NCI-H1694 treated with DMSO at 0.1 percent for 48 hours (cell line): ENCODE measurements around the gene SDK1.
"Not testable (repeated sequence)": the region's sequence is repeated elsewhere in the genome, so short reads cannot be mapped to it uniquely, and the experiment has no call there.

ENCODE experiments used
- DNase-seq: peaks from one replicate; lab custom pipeline; 2025; lab: John Stamatoyannopoulos, UW

Gene SDK1

GRCh38 chr7:3538041-3538440 is 237.0 kb downstream of the SDK1 start:
- DNase-seq, result no peak

GRCh38 chr7:3540456-3541220 is 239.6 kb downstream of the SDK1 start:
- no peak for DNase-seq

- DNase-seq, result no peak
Measured at GRCh38 chr7:3544202-3544601, 243.2 kb downstream of the SDK1 start.

- DNase-seq, result no peak
Measured at GRCh38 chr7:3548815-3549214, 247.8 kb downstream of the SDK1 start.

- no peak for DNase-seq
Measured at GRCh38 chr7:3549601-3550000, 248.5 kb downstream of the SDK1 start.

- no peak for DNase-seq
Measured at GRCh38 chr7:3551536-3551935, 250.5 kb downstream of the SDK1 start.

- no peak for DNase-seq
Measured at GRCh38 chr7:3552499-3552898, 251.4 kb downstream of the SDK1 start.

- no peak for DNase-seq
Measured at GRCh38 chr7:3558400-3558799, 257.3 kb downstream of the SDK1 start.

- DNase-seq, result no peak
Measured at GRCh38 chr7:3559278-3559677, 258.2 kb downstream of the SDK1 start.

GRCh38 chr7:3560495-3560894 is 259.4 kb downstream of the SDK1 start:
- DNase-seq, result no peak

- no peak for DNase-seq
Measured at GRCh38 chr7:3561932-3562331, 260.9 kb downstream of the SDK1 start.

- DNase-seq, result no peak
Measured at GRCh38 chr7:3564231-3564630, 263.2 kb downstream of the SDK1 start.

- DNase-seq, result no peak
Measured at GRCh38 chr7:3568516-3568915, 267.5 kb downstream of the SDK1 start.

GRCh38 chr7:3569643-3570042 is 268.6 kb downstream of the SDK1 start:
- no peak for DNase-seq

- DNase-seq, result no peak
Measured at GRCh38 chr7:3573151-3573550, 272.1 kb downstream of the SDK1 start.

GRCh38 chr7:3574386-3574785 is 273.3 kb downstream of the SDK1 start:
- DNase-seq, result no peak

GRCh38 chr7:3575753-3576531 is 274.9 kb downstream of the SDK1 start:
- no peak for DNase-seq

- no peak for DNase-seq
Measured at GRCh38 chr7:3578399-3578798, 277.3 kb downstream of the SDK1 start.

GRCh38 chr7:3579638-3580219 is 278.7 kb downstream of the SDK1 start:
- DNase-seq, result no peak

GRCh38 chr7:3582145-3582544 is 281.1 kb downstream of the SDK1 start:
- not testable (repeated sequence) for DNase-seq

GRCh38 chr7:3585826-3586225 is 284.8 kb downstream of the SDK1 start:
- no peak for DNase-seq

GRCh38 chr7:3588341-3588740 is 287.3 kb downstream of the SDK1 start:
- no peak for DNase-seq

- peak; percentile 57 for DNase-seq
Measured at GRCh38 chr7:3589752-3590151, 288.7 kb downstream of the SDK1 start.
